Measurements from ENCODE around the gene PIEZO1.

DNA sequence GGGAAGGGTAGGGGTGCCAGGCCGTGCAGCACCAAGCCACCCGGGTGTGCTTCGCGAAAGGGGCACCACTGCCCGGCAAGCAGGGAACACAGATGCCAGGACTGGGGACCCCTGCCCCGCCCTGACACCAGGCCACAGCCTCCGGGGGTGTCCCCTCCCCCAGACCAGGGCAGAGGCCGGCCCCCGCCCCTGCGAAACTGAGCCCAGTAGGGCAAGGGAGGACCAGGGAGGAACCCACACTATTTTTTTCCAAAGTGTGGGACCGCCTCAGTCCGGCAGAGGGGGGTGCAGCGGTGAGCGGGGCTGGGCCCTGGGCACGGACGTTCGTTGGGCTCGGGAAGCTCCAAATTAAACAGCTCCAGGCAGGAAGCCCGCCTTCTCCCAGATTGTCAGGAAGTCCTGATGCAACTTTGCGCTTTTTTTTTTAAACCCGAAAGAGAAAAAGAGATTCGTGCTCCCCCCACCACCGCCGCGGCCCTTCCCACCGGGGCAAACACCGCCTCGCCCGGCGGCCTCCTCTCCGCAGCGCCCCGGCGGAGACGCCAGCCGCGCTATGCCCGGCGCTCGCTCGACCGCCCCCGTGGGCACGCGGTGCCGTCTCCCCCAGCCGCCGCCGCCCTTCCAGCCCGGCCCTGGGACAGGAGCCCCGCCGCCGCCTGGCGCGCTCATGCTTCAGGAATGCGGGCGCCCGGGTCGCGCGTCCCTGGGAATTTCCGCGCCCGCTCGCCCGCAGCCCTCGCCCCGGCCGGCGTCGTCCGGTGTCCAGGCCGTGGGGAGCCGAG, 755 bp downstream of the PIEZO1 start:
- TF ChIP-seq, protein P1, sequence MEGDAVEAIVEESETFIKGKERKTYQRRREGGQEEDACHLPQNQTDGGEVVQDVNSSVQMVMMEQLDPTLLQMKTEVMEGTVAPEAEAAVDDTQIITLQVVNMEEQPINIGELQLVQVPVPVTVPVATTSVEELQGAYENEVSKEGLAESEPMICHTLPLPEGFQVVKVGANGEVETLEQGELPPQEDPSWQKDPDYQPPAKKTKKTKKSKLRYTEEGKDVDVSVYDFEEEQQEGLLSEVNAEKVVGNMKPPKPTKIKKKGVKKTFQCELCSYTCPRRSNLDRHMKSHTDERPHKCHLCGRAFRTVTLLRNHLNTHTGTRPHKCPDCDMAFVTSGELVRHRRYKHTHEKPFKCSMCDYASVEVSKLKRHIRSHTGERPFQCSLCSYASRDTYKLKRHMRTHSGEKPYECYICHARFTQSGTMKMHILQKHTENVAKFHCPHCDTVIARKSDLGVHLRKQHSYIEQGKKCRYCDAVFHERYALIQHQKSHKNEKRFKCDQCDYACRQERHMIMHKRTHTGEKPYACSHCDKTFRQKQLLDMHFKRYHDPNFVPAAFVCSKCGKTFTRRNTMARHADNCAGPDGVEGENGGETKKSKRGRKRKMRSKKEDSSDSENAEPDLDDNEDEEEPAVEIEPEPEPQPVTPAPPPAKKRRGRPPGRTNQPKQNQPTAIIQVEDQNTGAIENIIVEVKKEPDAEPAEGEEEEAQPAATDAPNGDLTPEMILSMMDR (IDR thresholded peaks at IDR 0.05) = peak; percentile 33 to 65 (median 48)
- no peak for TF ChIP-seq POLR2A (IDR thresholded peaks at IDR 0.05)
